ENCODE results near the gene GASK1B.

GASK1B gene

DNA sequence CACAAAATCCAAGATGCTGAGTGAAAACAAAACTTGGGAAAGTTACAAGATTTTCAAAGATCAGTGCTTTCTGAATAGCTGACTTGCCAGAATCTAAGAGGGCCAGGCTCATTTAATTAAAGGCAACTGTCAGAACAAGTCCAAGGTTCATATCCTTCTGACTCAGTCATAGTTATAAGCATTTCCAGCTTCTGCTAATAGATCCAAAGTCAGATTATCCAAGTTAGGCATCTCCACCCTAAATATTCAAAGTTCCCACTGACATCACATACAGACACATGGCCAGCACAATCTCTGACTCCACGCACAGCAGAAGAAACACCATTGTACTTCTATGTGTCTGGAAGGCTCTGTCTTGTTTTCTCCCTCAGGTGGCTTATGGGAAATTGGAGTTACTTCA, 41.8 kb downstream of the GASK1B start:
- H3K4me3 Mint-ChIP-seq = no peak overlapping the region
- H3K9me3 Mint-ChIP-seq = no peaks in the 10 kb centered on the region
- no peak for ATAC-seq
- no peaks in the 10 kb centered on the region for H3K4me1 Mint-ChIP-seq
- H3K36me3 Mint-ChIP-seq = no peaks in the 10 kb centered on the region
- H3K27ac Mint-ChIP-seq = no peak overlapping the region
- H3K27me3 Mint-ChIP-seq = no peaks in the 10 kb centered on the region

DNA sequence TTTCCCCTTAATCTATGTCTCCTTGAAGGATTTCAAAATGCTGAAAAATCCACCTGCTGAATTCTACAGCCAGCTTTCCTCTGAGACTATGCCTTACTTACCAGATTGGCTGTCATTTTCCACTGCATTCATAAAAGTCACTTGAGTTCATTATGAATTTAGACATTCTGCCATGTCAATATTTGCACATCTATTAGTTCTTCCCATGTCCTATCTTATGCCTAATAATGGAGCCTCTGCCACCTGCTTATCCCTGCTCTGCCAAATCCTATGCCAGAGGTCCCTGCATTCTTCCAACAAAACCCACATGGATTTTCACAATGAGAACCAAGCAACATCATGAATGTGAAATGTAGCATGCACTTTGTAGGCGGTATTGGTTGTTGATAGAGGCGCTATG, 42.6 kb downstream of the GASK1B start:
- Mint-ChIP-seq H3K27ac (no peak overlapping the region), H3K9me3 (no peaks in the 10 kb centered on the region), H3K36me3 (no peaks in the 10 kb centered on the region), H3K27me3 (no peaks in the 10 kb centered on the region), H3K4me1 (no peaks in the 10 kb centered on the region), H3K4me3 (no peak overlapping the region)
- ATAC-seq = no peak

DNA sequence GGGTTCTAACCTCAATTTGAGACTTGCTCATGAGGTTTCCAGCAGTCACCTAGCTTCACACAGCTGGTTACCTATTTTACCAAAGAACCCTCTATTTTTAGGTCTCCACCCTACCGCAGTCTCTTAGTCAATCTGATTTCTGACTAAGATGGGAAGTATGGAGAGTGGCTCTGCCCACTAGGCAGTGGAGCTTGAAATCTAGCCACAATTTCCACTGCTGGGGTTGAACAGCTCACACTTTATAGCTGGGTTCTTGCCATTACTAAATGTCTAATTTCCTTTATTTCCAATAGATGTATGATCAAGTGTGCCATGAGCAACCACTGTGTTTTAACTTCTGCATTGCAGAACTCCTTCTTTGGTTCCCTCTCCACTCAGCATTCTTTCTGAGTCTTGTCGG, 43.1 kb downstream of the GASK1B start:
- H3K9me3 Mint-ChIP-seq = no peaks in the 10 kb centered on the region
- ATAC-seq = peak; percentile 54
- H3K4me1 Mint-ChIP-seq = no peaks in the 10 kb centered on the region
- H3K27ac Mint-ChIP-seq = no peak overlapping the region
- H3K27me3 Mint-ChIP-seq = no peaks in the 10 kb centered on the region
- no peak overlapping the region for H3K4me3 Mint-ChIP-seq
- H3K36me3 Mint-ChIP-seq = no peaks in the 10 kb centered on the region

DNA sequence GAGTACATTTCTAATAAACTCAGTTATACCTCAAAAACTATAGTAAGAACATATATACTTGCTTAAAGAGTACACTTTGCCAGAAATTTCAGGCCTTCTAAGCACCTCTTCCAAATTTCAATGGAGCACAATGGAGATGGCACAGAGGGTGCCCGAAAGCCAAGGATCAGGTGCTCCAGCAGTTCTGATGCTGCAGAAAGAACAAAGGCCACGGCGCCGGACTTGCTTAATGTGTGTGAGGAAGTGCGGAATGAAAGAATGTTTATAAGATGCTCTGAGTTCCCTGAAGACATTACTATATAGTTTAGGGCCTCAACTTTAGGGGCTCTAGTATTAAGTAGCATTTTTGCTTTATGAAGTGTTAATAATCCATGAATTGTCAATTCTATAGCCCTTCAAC, 44.3 kb downstream of the GASK1B start:
- Mint-ChIP-seq H3K36me3 (no peaks in the 10 kb centered on the region), H3K4me1 (no peaks in the 10 kb centered on the region), H3K27ac (no peak overlapping the region), H3K9me3 (peaks cover 3% of the 10 kb centered on the region), H3K27me3 (no peaks in the 10 kb centered on the region), H3K4me3 (no peak overlapping the region)
- no peak for ATAC-seq

DNA sequence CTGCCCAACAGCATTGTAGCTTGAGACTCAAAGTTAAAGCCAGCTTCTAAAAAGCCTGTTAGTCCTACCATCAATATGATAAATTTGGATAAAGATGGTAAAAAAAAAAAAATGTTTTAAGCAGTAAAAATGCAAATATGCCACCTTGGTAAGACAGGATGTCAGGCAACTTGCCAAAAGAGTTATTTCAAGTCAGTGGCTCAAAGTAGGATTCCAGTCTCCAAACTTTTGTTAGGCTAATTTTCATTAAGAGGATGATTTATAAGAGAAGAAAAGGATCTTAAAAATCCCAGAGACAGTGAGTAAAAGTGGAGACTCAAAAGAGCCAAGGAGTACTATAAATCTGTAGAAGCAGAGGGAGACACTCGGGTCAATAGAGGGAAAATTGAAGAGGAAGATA, 47.5 kb downstream of the GASK1B start:
- ATAC-seq = no peak
- no peaks in the 10 kb centered on the region for H3K36me3 Mint-ChIP-seq
- H3K4me1 Mint-ChIP-seq = no peaks in the 10 kb centered on the region
- H3K27ac Mint-ChIP-seq = no peak overlapping the region
- H3K27me3 Mint-ChIP-seq = no peaks in the 10 kb centered on the region
- peaks cover 3% of the 10 kb centered on the region for H3K9me3 Mint-ChIP-seq
- H3K4me3 Mint-ChIP-seq = no peak overlapping the region

All from stimulated activated memory B cell treated with anti-CD40 and anti-IgM and Interleukin-4, amounts not matched to agents 10 μg/mL and 1 μg/mL and 100 μg/mL, for 72 hours (primary cell).